Stomach (tissue), 4 donors: ENCODE measurements around the gene FZD4.

ENCODE experiments used
- POLR2A ChIP-seq, 4 donors: fragments of 450-650 bp; IDR thresholded peaks; one replicate each; pipeline ENCODE4 v1.6.1; 2016; ENCODE audit warnings: antibody characterized with exemption in 4 of 4, control low read depth in 2 of 4, mild to moderate bottlenecking in 1 of 4, moderate library complexity in 1 of 4
- TF ChIP-seq, protein P1 (sequence below), 7 experiments: fragments of 450-650 bp in 4 of 7; fragments of 200-600 bp in 3 of 7; sonication (generic) in 3 of 7; IDR thresholded peaks; one replicate each; pipeline ENCODE4 v1.5.1; 2016 to 2019; ENCODE audit warnings: antibody characterized with exemption in 7 of 7, control low read depth in 2 of 7, mild to moderate bottlenecking in 1 of 7

DNA sequence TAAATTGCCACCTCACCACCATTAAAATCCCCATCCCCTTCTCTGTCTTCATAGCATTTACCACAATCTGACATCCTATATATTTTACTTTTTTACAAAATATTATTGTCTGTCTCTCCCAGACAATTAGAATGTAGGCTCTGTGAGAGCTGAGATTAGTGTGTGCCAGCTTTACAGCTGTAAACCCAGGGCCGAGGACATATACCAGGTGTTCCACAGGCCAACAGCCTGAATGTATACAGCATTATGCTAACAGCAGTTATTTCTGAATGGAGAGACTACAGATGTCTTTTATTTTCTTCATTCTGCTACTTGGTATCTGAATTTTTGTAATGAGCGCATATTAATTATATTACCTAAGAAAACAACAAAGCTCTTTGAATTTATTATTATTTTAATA, 36.7 kb downstream of the FZD4 start:
- TF ChIP-seq, protein P1, sequence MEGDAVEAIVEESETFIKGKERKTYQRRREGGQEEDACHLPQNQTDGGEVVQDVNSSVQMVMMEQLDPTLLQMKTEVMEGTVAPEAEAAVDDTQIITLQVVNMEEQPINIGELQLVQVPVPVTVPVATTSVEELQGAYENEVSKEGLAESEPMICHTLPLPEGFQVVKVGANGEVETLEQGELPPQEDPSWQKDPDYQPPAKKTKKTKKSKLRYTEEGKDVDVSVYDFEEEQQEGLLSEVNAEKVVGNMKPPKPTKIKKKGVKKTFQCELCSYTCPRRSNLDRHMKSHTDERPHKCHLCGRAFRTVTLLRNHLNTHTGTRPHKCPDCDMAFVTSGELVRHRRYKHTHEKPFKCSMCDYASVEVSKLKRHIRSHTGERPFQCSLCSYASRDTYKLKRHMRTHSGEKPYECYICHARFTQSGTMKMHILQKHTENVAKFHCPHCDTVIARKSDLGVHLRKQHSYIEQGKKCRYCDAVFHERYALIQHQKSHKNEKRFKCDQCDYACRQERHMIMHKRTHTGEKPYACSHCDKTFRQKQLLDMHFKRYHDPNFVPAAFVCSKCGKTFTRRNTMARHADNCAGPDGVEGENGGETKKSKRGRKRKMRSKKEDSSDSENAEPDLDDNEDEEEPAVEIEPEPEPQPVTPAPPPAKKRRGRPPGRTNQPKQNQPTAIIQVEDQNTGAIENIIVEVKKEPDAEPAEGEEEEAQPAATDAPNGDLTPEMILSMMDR (IDR thresholded peaks at IDR 0.05), result no peak
- TF ChIP-seq POLR2A (IDR thresholded peaks at IDR 0.05), result no peak
